ENCODE results near the gene ACVR1B. TPM values are rescaled to one million over a fixed set of nuclear protein-coding genes. Genes with fewer than 3 reads are reported as not detected.

The ACVR1B gene
- total RNA-seq, 1 donor from 2014 or later, result 13.8 TPM

DNA sequence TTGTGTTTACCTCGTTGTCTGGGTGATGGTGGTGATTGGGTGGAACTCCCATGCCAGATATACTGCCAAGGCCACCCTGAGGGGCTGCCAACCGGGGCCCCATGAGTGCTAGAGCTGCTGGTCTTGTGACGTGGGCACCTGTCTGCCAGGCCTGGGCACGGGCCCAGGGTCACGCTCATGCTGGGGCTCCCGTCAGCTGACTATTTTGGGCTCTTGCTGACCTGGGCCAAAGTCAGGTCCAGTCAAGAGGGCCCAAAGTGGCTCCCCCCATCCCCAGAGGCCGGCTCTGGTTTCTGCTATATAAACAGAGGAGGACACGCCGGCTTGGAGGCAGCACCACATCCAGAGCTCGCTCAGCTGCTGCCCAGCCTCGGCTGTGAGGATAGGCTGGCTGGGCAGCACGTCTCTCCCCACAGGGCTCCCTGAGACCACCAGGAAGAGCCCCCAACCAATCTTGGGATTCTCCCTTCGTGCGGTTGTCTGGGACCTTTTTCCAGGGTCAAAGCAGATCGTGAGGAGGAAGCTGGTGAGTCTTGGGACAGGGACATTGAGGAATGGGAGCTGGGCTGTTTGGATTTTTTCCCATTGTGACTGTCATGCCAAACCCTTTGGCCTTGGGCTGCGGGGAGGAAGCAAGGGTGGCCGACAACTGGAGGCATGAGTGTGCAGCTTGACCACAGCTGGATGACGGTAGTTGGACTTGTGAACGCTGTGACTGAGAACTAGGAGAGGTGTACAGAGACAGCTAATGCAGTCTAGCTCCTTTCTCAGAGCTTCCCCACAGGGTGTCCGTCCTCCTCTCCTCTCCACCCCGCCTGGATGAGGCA lies 92.1 kb downstream of the ACVR1B start:
- Histone ChIP-seq H3K36me3 (ENCODE audit: insufficient read depth, low read length) (no peaks in the 10 kb centered on the region), H3K4me3 (ENCODE audit: insufficient read depth, low read depth, low read length) (no peak overlapping the region), H2AFZ (ENCODE audit: low read depth, low read length) (no peak overlapping the region), H3K27ac (ENCODE audit: low read depth, low read length) (no peak overlapping the region), H3K9ac (ENCODE audit: low read length) (no peak overlapping the region), H3K4me2 (ENCODE audit: low read length) (no peak overlapping the region), H4K20me1 (ENCODE audit: insufficient read depth, low read length) (peaks cover 26% of the 10 kb centered on the region), H3K79me2 (ENCODE audit: insufficient read depth, low read length) (no peaks in the 10 kb centered on the region), H3K9me3 (ENCODE audit: insufficient read depth, low read depth, low read length) (no peaks in the 10 kb centered on the region), H3K27me3 (ENCODE audit: insufficient read depth, low read length) (no peaks in the 10 kb centered on the region), H3K4me1 (ENCODE audit: insufficient read depth, low read length) (no peaks in the 10 kb centered on the region)
- no peaks in the 10 kb centered on the region for H3K4me1 Mint-ChIP-seq (ENCODE audit: low read depth, unreplicated experiment)
- peaks cover 2% of the 10 kb centered on the region for H3K36me3 Mint-ChIP-seq (ENCODE audit: low read depth, unreplicated experiment)
- H3K4me3 Mint-ChIP-seq (ENCODE audit: unreplicated experiment), result no peak overlapping the region
- no peak for FAIRE-seq
- DNase-seq (ENCODE audit: low read depth), result peak; percentile 36
- H3K27ac Mint-ChIP-seq (ENCODE audit: unreplicated experiment), result no peak overlapping the region
- no peaks in the 10 kb centered on the region for H3K9me3 Mint-ChIP-seq (ENCODE audit: unreplicated experiment)
- TF ChIP-seq, protein P1, sequence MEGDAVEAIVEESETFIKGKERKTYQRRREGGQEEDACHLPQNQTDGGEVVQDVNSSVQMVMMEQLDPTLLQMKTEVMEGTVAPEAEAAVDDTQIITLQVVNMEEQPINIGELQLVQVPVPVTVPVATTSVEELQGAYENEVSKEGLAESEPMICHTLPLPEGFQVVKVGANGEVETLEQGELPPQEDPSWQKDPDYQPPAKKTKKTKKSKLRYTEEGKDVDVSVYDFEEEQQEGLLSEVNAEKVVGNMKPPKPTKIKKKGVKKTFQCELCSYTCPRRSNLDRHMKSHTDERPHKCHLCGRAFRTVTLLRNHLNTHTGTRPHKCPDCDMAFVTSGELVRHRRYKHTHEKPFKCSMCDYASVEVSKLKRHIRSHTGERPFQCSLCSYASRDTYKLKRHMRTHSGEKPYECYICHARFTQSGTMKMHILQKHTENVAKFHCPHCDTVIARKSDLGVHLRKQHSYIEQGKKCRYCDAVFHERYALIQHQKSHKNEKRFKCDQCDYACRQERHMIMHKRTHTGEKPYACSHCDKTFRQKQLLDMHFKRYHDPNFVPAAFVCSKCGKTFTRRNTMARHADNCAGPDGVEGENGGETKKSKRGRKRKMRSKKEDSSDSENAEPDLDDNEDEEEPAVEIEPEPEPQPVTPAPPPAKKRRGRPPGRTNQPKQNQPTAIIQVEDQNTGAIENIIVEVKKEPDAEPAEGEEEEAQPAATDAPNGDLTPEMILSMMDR (IDR thresholded peaks at IDR 0.05; ENCODE audit: insufficient read depth, low read depth, low read length), result no peak
- no peak for TF ChIP-seq EZH2 (IDR thresholded peaks at IDR 0.05; ENCODE audit: insufficient read depth, low read length)
- H3K27me3 Mint-ChIP-seq (ENCODE audit: low read depth, unreplicated experiment), result peaks cover 14% of the 10 kb centered on the region

- Histone ChIP-seq H3K4me1 (ENCODE audit: insufficient read depth, low read length) (no peaks in the 10 kb centered on the region), H3K9ac (ENCODE audit: low read length) (no peak overlapping the region), H3K27me3 (ENCODE audit: insufficient read depth, low read length) (no peaks in the 10 kb centered on the region), H3K27ac (ENCODE audit: low read depth, low read length) (no peak overlapping the region), H3K4me2 (ENCODE audit: low read length) (no peak overlapping the region), H3K4me3 (ENCODE audit: insufficient read depth, low read depth, low read length) (no peak overlapping the region), H2AFZ (ENCODE audit: low read depth, low read length) (no peak overlapping the region), H3K9me3 (ENCODE audit: insufficient read depth, low read depth, low read length) (no peaks in the 10 kb centered on the region), H3K79me2 (ENCODE audit: insufficient read depth, low read length) (no peaks in the 10 kb centered on the region), H3K36me3 (ENCODE audit: insufficient read depth, low read length) (no peaks in the 10 kb centered on the region), H4K20me1 (ENCODE audit: insufficient read depth, low read length) (peaks cover 18% of the 10 kb centered on the region)
- TF ChIP-seq, protein P1 (IDR thresholded peaks at IDR 0.05; ENCODE audit: insufficient read depth, low read depth, low read length), result no peak
- no peak for TF ChIP-seq EZH2 (IDR thresholded peaks at IDR 0.05; ENCODE audit: insufficient read depth, low read length)
- no peak for FAIRE-seq
- Mint-ChIP-seq H3K4me3 (ENCODE audit: unreplicated experiment) (peak overlapping the region; percentile 50), H3K9me3 (ENCODE audit: unreplicated experiment) (no peaks in the 10 kb centered on the region), H3K4me1 (ENCODE audit: low read depth, unreplicated experiment) (no peaks in the 10 kb centered on the region), H3K36me3 (ENCODE audit: low read depth, unreplicated experiment) (peaks cover 2% of the 10 kb centered on the region), H3K27ac (ENCODE audit: unreplicated experiment) (no peak overlapping the region), H3K27me3 (ENCODE audit: low read depth, unreplicated experiment) (peaks cover 17% of the 10 kb centered on the region)
- DNase-seq (ENCODE audit: low read depth), result peak; percentile 91
Measured at GRCh38 chr12:52044292-52044983, 92.9 kb downstream of the ACVR1B start.

All from astrocyte (in vitro differentiated cells and primary cell).